ENCODE results near the gene MAP1B. TPM values are rescaled to one million over a fixed set of nuclear protein-coding genes. Genes with fewer than 3 reads are reported as not detected.

Gene MAP1B
- total RNA-seq, 1 experiment from 2014 or later = 8.9 TPM

DNA sequence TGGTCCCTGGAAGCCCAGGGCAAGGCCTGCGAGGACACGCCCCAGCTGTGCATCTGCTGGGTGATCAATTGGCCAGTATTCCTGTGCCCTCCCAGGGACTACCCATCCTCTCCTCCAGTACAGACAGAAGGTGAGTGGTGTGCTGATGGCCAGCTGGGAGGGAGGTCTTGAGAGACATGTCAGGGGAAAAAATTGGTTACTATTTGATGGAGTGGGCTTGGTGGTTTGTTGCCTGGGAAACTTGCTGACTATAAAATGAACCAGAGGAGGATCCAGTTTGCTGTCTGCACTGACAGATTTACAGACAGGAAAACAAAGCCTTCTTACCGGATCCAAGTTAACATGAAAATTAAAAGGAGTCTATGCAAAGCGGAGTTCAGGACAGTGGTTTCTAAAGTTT lies 40.3 kb downstream of the MAP1B start:
- H3K79me2 ChIP-seq (ENCODE audit: insufficient read depth, low read length) = no peaks in the 10 kb centered on the region
- BruUV-seq (replicated peaks) = no TSS peak
- H3K27me3 ChIP-seq (ENCODE audit: insufficient read depth, low read length) = no peaks in the 10 kb centered on the region
- H3K4me1 ChIP-seq (ENCODE audit: control insufficient read depth in 1 of 2, insufficient read depth in 2 of 2, low read length in 2 of 2) = peaks cover 5 to 17% of the 10 kb centered on the region in 2 experiments; a peak in 3 of 4 replicates
- no peak overlapping the region for H2AFZ ChIP-seq (ENCODE audit: low read depth, low read length, poor library complexity, severe bottlenecking)
- H3K9me3 ChIP-seq (ENCODE audit: control insufficient read depth in 1 of 2, insufficient read depth in 1 of 2, low read depth in 1 of 2, low read length in 2 of 2) = no peaks in the 10 kb centered on the region
- no peak overlapping the region for H3K4me3 ChIP-seq (replicated peaks in 1 of 2; ENCODE audit: low read depth in 1 of 2, low read length in 2 of 2)
- TF ChIP-seq SP1 (IDR thresholded peaks at IDR 0.05; ENCODE audit: low read depth) = no peak
- no peak for TF ChIP-seq ATF3 (IDR thresholded peaks at IDR 0.05)
- no peak for TF ChIP-seq ZNF274 (IDR thresholded peaks at IDR 0.05; ENCODE audit: low read depth, low read length)
- no peak for TF ChIP-seq POLR2A (IDR thresholded peaks at IDR 0.05; ENCODE audit: borderline replicate concordance, extremely low read depth, insufficient read depth, insufficient read length)
- TF ChIP-seq, protein P1, sequence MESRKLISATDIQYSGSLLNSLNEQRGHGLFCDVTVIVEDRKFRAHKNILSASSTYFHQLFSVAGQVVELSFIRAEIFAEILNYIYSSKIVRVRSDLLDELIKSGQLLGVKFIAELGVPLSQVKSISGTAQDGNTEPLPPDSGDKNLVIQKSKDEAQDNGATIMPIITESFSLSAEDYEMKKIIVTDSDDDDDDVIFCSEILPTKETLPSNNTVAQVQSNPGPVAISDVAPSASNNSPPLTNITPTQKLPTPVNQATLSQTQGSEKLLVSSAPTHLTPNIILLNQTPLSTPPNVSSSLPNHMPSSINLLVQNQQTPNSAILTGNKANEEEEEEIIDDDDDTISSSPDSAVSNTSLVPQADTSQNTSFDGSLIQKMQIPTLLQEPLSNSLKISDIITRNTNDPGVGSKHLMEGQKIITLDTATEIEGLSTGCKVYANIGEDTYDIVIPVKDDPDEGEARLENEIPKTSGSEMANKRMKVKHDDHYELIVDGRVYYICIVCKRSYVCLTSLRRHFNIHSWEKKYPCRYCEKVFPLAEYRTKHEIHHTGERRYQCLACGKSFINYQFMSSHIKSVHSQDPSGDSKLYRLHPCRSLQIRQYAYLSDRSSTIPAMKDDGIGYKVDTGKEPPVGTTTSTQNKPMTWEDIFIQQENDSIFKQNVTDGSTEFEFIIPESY (IDR thresholded peaks at IDR 0.05; ENCODE audit: extremely low read depth, insufficient replicate concordance, low read length) = no peak
- no peak for TF ChIP-seq SIN3A (IDR thresholded peaks at IDR 0.05; ENCODE audit: low read depth)
- TF ChIP-seq EZH2phosphoT487 (IDR thresholded peaks at IDR 0.05; ENCODE audit: borderline replicate concordance) = no peak
- TF ChIP-seq JUND (IDR thresholded peaks at IDR 0.05) = no peak
- TF ChIP-seq, protein P2, sequence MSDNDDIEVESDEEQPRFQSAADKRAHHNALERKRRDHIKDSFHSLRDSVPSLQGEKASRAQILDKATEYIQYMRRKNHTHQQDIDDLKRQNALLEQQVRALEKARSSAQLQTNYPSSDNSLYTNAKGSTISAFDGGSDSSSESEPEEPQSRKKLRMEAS (IDR thresholded peaks at IDR 0.05) = no peak
- TF ChIP-seq POLR2AphosphoS5 (IDR thresholded peaks at IDR 0.05; ENCODE audit: low read depth, low read length) = no peak
- H3K4me2 ChIP-seq (ENCODE audit: low read length) = no peak overlapping the region
- no peaks in the 10 kb centered on the region for H3K9me2 ChIP-seq (ENCODE audit: insufficient read depth)
- ChIA-PET CTCF (no interaction called here), POLR2A (no interaction called here), RAD21 (ENCODE audit: low non-redundant PET in 1 of 2, low total read pairs in 2 of 2, uncharacterized antibody in 2 of 2, unreplicated experiment in 2 of 2) (no interaction called here)
- H3K36me3 ChIP-seq (ENCODE audit: control insufficient read depth in 1 of 2, insufficient read depth in 2 of 2, low read length in 2 of 2) = no peaks in the 10 kb centered on the region
- no peak overlapping the region for H3K9ac ChIP-seq (ENCODE audit: low read length)
- H3K27ac ChIP-seq (ENCODE audit: low read depth, low read length) = no peak overlapping the region
- ATAC-seq (no peak), DNase-seq (ENCODE audit: low read depth, low spot score) (no peak)
- intact Hi-C loops (cut with micrococcal nuclease) = no loop called here
- no peaks in the 10 kb centered on the region for H4K20me1 ChIP-seq (ENCODE audit: insufficient read depth)
